Suppressor macrophage (primary cell): ENCODE results near the gene KLK2.

ENCODE experiments used
- DNase-seq, 4 experiments: peaks; one replicate each; pipeline ENCODE4 v3.0.0-alpha.2; 2020 to 2022

Gene KLK2

GRCh38 chr19:50851620-50852019 is 21.6 kb upstream of the KLK2 start:
- no peak for DNase-seq

- DNase-seq = no peak
Observed at GRCh38 chr19:50854636-50855410, 18.4 kb upstream of the KLK2 start, which contains the start of gene KLK3. TSS of gene KLK3 (plus strand) at chr19:50854915. CDS start at chr19:50854956, 41 bp downstream.

GRCh38 chr19:50857366-50857765 is 15.9 kb upstream of the KLK2 start:
- no peak for DNase-seq

- DNase-seq = no peak
Observed at GRCh38 chr19:50858886-50859285, 14.4 kb upstream of the KLK2 start.

GRCh38 chr19:50859849-50860248 is 13.4 kb upstream of the KLK2 start:
- DNase-seq = no peak

GRCh38 chr19:50861010-50861409 is 12.2 kb upstream of the KLK2 start:
- no peak for DNase-seq

GRCh38 chr19:50861496-50862286 is 11.5 kb upstream of the KLK2 start:
- DNase-seq = no peak

- DNase-seq = no peak
Observed at GRCh38 chr19:50869479-50869878, 3.8 kb upstream of the KLK2 start.

GRCh38 chr19:50870417-50871089 is 2.7 kb upstream of the KLK2 start:
- peak in 1 of 4 experiments; percentile 5 for DNase-seq

GRCh38 chr19:50874211-50874610 is 972 bp downstream of the KLK2 start:
- DNase-seq = no peak

GRCh38 chr19:50875795-50876422 is 2.7 kb downstream of the KLK2 start:
- DNase-seq = no peak

- DNase-seq = no peak
Observed at GRCh38 chr19:50876456-50876855, 3.2 kb downstream of the KLK2 start.

GRCh38 chr19:50877338-50877737 is 4.1 kb downstream of the KLK2 start:
- no peak for DNase-seq

- DNase-seq = no peak
Observed at GRCh38 chr19:50878851-50879250, 5.6 kb downstream of the KLK2 start.

- no peak for DNase-seq
Observed at GRCh38 chr19:50880241-50880640, 7.0 kb downstream of the KLK2 start.

GRCh38 chr19:50882188-50882587 is 8.9 kb downstream of the KLK2 start:
- no peak for DNase-seq

GRCh38 chr19:50889638-50890037 is 16.4 kb downstream of the KLK2 start:
- no peak for DNase-seq

GRCh38 chr19:50890422-50891252 is 17.4 kb downstream of the KLK2 start:
- peak in 1 of 4 experiments; percentile 27 for DNase-seq

GRCh38 chr19:50891253-50891625 is 18.0 kb downstream of the KLK2 start:
- no peak for DNase-seq

- DNase-seq = no peak
Observed at GRCh38 chr19:50893047-50893736, 20.0 kb downstream of the KLK2 start.
